ENCODE measurements around the gene HS2ST1. TPM values are rescaled to one million over a fixed set of nuclear protein-coding genes. Genes with fewer than 3 reads are reported as not detected.

Gene HS2ST1
- total RNA-seq, 6 experiments from 2014 or later: 23.8 to 26.8 (median 24.8) TPM

- Mint-ChIP-seq H3K27me3 (ENCODE audit: insufficient read depth) (peaks cover 2% of the 10 kb centered on the region; the same call in 1 of the 2 replicates), H3K4me1 (ENCODE audit: low read depth) (peaks cover 32% of the 10 kb centered on the region), H3K27ac (no peak overlapping the region), H3K36me3 (ENCODE audit: low read depth) (peaks cover 8% of the 10 kb centered on the region), H3K9me3 (no peaks in the 10 kb centered on the region), H3K4me3 (no peak overlapping the region)
- DNase-seq: peak; percentile 41
- TF ChIP-seq CTCF (IDR thresholded peaks at IDR 0.05): no peak
Observed at GRCh38 chr1:86914998-86915736, 732 bp downstream of the HS2ST1 start.

- Mint-ChIP-seq H3K27me3 (ENCODE audit: insufficient read depth) (peaks cover 2% of the 10 kb centered on the region; the same call in 1 of the 2 replicates), H3K27ac (no peak overlapping the region), H3K4me3 (no peak overlapping the region), H3K36me3 (ENCODE audit: low read depth) (peaks cover 6% of the 10 kb centered on the region), H3K9me3 (no peaks in the 10 kb centered on the region), H3K4me1 (ENCODE audit: low read depth) (peaks cover 31% of the 10 kb centered on the region)
- TF ChIP-seq CTCF (IDR thresholded peaks at IDR 0.05): no peak
- DNase-seq: no peak
Observed at GRCh38 chr1:86915737-86916235, 1.4 kb downstream of the HS2ST1 start.

- H3K36me3 Mint-ChIP-seq (ENCODE audit: low read depth): peaks cover 7% of the 10 kb centered on the region; the same call in 1 of the 2 replicates
- no peak for DNase-seq
- H3K9me3 Mint-ChIP-seq: no peaks in the 10 kb centered on the region
- H3K4me1 Mint-ChIP-seq (ENCODE audit: low read depth): peaks cover 22% of the 10 kb centered on the region
- no peak overlapping the region for H3K27ac Mint-ChIP-seq
- peaks cover 2% of the 10 kb centered on the region; the same call in 1 of the 2 replicates for H3K27me3 Mint-ChIP-seq (ENCODE audit: insufficient read depth)
- no peak overlapping the region; the same call in 1 of the 2 replicates for H3K4me3 Mint-ChIP-seq
- no peak for TF ChIP-seq CTCF (IDR thresholded peaks at IDR 0.05)
Observed at GRCh38 chr1:86916752-86917151, 2.3 kb downstream of the HS2ST1 start.

- Mint-ChIP-seq H3K9me3 (peaks cover 33% of the 10 kb centered on the region), H3K27ac (no peak overlapping the region), H3K36me3 (ENCODE audit: low read depth) (peaks cover 39% of the 10 kb centered on the region), H3K4me3 (no peak overlapping the region), H3K4me1 (ENCODE audit: low read depth) (peaks cover 17% of the 10 kb centered on the region), H3K27me3 (ENCODE audit: insufficient read depth) (no peaks in the 10 kb centered on the region)
- no peak for DNase-seq
- TF ChIP-seq CTCF (IDR thresholded peaks at IDR 0.05): no peak
Observed at GRCh38 chr1:86922445-86922844, 8.0 kb downstream of the HS2ST1 start.

- peak; percentile 18; the same call in 1 of the 2 replicates for TF ChIP-seq CTCF (IDR thresholded peaks at IDR 0.05)
- peaks cover 15% of the 10 kb centered on the region for H3K4me1 Mint-ChIP-seq (ENCODE audit: low read depth)
- no peak overlapping the region for H3K27ac Mint-ChIP-seq
- H3K27me3 Mint-ChIP-seq (ENCODE audit: insufficient read depth): no peaks in the 10 kb centered on the region
- H3K36me3 Mint-ChIP-seq (ENCODE audit: low read depth): peaks cover 39% of the 10 kb centered on the region
- no peak for DNase-seq
- H3K9me3 Mint-ChIP-seq: peaks cover 33% of the 10 kb centered on the region
- H3K4me3 Mint-ChIP-seq: no peak overlapping the region
Observed at GRCh38 chr1:86924324-86924960, 10.0 kb downstream of the HS2ST1 start.

Data from HFFc6 (cell line).